ENCODE results near the gene CNTN5. TPM values are rescaled to one million over a fixed set of nuclear protein-coding genes. Genes with fewer than 3 reads are reported as not detected.

The CNTN5 gene
- total RNA-seq, 4 donors from 2014 or later = 0.51 to 2.3 (median 0.58) TPM; not detected in 1

GRCh38 chr11:99063331-99063730 is 42.6 kb downstream of the CNTN5 start:
- DNase-seq = no peak
- intact Hi-C loops (cut with DNase I; ENCODE audit: low total_unique reads) = no loop called here

GRCh38 chr11:99065121-99065520 is 44.4 kb downstream of the CNTN5 start:
- H3K4me3 ChIP-seq = no peak overlapping the region
- TF ChIP-seq, protein P1, sequence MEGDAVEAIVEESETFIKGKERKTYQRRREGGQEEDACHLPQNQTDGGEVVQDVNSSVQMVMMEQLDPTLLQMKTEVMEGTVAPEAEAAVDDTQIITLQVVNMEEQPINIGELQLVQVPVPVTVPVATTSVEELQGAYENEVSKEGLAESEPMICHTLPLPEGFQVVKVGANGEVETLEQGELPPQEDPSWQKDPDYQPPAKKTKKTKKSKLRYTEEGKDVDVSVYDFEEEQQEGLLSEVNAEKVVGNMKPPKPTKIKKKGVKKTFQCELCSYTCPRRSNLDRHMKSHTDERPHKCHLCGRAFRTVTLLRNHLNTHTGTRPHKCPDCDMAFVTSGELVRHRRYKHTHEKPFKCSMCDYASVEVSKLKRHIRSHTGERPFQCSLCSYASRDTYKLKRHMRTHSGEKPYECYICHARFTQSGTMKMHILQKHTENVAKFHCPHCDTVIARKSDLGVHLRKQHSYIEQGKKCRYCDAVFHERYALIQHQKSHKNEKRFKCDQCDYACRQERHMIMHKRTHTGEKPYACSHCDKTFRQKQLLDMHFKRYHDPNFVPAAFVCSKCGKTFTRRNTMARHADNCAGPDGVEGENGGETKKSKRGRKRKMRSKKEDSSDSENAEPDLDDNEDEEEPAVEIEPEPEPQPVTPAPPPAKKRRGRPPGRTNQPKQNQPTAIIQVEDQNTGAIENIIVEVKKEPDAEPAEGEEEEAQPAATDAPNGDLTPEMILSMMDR (IDR thresholded peaks at IDR 0.05) = no peak
- TF ChIP-seq POLR2A (IDR thresholded peaks at IDR 0.05) = no peak
- no peaks in the 10 kb centered on the region for H3K36me3 ChIP-seq
- no peaks in the 10 kb centered on the region for H3K27me3 ChIP-seq
- DNase-seq = no peak
- no peak overlapping the region for H3K27ac ChIP-seq
- no peaks in the 10 kb centered on the region for H3K4me1 ChIP-seq
- intact Hi-C loops (cut with DNase I; ENCODE audit: low total_unique reads) = no loop called here
- H3K9me3 ChIP-seq = no peaks in the 10 kb centered on the region

More at GRCh38 chr11:99063331-99063730, 42.6 kb downstream of the CNTN5 start:
- Histone ChIP-seq H3K4me1 (no peaks in the 10 kb centered on the region), H3K9me3 (no peaks in the 10 kb centered on the region), H3K27ac (no peak overlapping the region), H3K4me3 (no peak overlapping the region), H3K36me3 (no peaks in the 10 kb centered on the region), H3K27me3 (no peaks in the 10 kb centered on the region)
- no peak for TF ChIP-seq POLR2A (IDR thresholded peaks at IDR 0.05)
- TF ChIP-seq, protein P1 (IDR thresholded peaks at IDR 0.05) = no peak

DNA sequence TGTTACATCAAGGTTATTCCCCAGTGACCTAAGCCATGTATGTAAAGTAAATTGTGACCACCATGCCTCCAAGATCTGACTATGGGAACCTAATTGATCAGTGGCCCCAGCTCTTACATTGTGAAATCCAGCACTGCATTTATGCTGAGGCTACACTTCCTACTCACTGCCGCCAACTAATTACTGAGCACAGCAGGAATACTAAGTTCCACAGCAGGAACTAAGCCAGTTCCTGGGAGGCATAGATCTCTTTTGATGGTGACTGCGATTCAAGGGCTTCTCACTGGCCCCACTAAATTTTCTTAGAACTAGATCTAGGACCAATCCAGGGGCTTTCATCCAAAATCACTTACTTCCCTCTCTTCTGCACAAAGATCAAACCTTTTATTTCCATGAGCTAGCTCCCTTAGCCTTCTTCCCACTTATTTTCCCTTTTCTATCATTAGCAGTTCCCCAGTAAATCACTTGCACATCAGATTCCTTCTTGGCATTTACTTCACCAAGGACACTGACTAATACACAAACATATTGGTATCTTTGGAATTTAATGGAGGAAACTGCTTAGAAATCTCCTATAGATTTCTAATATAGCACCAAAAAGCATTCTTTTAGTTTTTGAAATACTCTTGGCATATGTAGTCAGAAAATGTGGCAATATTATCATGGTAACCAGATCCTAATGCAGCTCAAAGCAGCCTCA is 46.0 kb downstream of the CNTN5 start:
- Histone ChIP-seq H3K27ac (no peak overlapping the region), H3K4me1 (no peaks in the 10 kb centered on the region), H3K27me3 (no peaks in the 10 kb centered on the region), H3K4me3 (no peak overlapping the region), H3K36me3 (no peaks in the 10 kb centered on the region), H3K9me3 (no peaks in the 10 kb centered on the region)
- DNase-seq = no peak
- intact Hi-C loops (cut with DNase I; ENCODE audit: low total_unique reads) = no loop called here
- TF ChIP-seq, protein P1 (IDR thresholded peaks at IDR 0.05) = no peak
- TF ChIP-seq POLR2A (IDR thresholded peaks at IDR 0.05) = no peak

GRCh38 chr11:99068832-99069231 is 48.1 kb downstream of the CNTN5 start:
- Histone ChIP-seq H3K27me3 (no peaks in the 10 kb centered on the region), H3K4me1 (no peaks in the 10 kb centered on the region), H3K4me3 (no peak overlapping the region), H3K9me3 (no peaks in the 10 kb centered on the region), H3K27ac (no peak overlapping the region), H3K36me3 (no peaks in the 10 kb centered on the region)
- no peak for TF ChIP-seq POLR2A (IDR thresholded peaks at IDR 0.05)
- TF ChIP-seq, protein P1 (IDR thresholded peaks at IDR 0.05) = no peak
- intact Hi-C loops (cut with DNase I; ENCODE audit: low total_unique reads) = no loop called here
- DNase-seq = no peak

GRCh38 chr11:99069856-99070444 is 49.2 kb downstream of the CNTN5 start:
- no peaks in the 10 kb centered on the region for H3K36me3 ChIP-seq
- TF ChIP-seq POLR2A (IDR thresholded peaks at IDR 0.05) = no peak
- TF ChIP-seq, protein P1 (IDR thresholded peaks at IDR 0.05) = no peak
- peak overlapping the region; percentile 32 for H3K4me3 ChIP-seq
- intact Hi-C loops (cut with DNase I; ENCODE audit: low total_unique reads) = no loop called here
- no peak for DNase-seq
- no peak overlapping the region for H3K27ac ChIP-seq
- H3K4me1 ChIP-seq = no peaks in the 10 kb centered on the region
- no peaks in the 10 kb centered on the region for H3K9me3 ChIP-seq
- H3K27me3 ChIP-seq = no peaks in the 10 kb centered on the region

Measured in uterus (tissue), 4 donors.